ENCODE measurements around the gene LYZL6. TPM values are rescaled to one million over a fixed set of nuclear protein-coding genes. Genes with fewer than 3 reads are reported as not detected.

The LYZL6 gene
- total RNA-seq, 1 donor from 2014 or later: not detected

GRCh38 chr17:35914354-35914753, 29.2 kb downstream of the LYZL6 start:
- no peaks in the 10 kb centered on the region for H3K4me1 Mint-ChIP-seq (ENCODE audit: low read depth)
- no peak for DNase-seq (ENCODE audit: low spot score, unreplicated experiment)
- no peak overlapping the region for H3K27ac Mint-ChIP-seq
- H3K9me3 Mint-ChIP-seq (ENCODE audit: low read depth): peaks cover 8% of the 10 kb centered on the region
- H3K36me3 Mint-ChIP-seq (ENCODE audit: insufficient read depth): peaks cover 2% of the 10 kb centered on the region
- no peak for TF ChIP-seq CTCF (IDR thresholded peaks at IDR 0.05; ENCODE audit: unreplicated experiment)
- no peak overlapping the region for H3K4me3 Mint-ChIP-seq (ENCODE audit: low read depth)
- no peaks in the 10 kb centered on the region for H3K27me3 Mint-ChIP-seq

GRCh38 chr17:35913609-35914008, 29.9 kb downstream of the LYZL6 start:
- no peak for TF ChIP-seq CTCF (IDR thresholded peaks at IDR 0.05; ENCODE audit: unreplicated experiment)
- H3K4me3 Mint-ChIP-seq (ENCODE audit: low read depth): no peak overlapping the region
- no peaks in the 10 kb centered on the region for H3K4me1 Mint-ChIP-seq (ENCODE audit: low read depth)
- no peaks in the 10 kb centered on the region for H3K27me3 Mint-ChIP-seq
- H3K27ac Mint-ChIP-seq: no peak overlapping the region
- no peak for DNase-seq (ENCODE audit: low spot score, unreplicated experiment)
- peaks cover 2% of the 10 kb centered on the region for H3K36me3 Mint-ChIP-seq (ENCODE audit: insufficient read depth)
- H3K9me3 Mint-ChIP-seq (ENCODE audit: low read depth): peaks cover 8% of the 10 kb centered on the region

GRCh38 chr17:35912942-35913341, 30.6 kb downstream of the LYZL6 start:
- Mint-ChIP-seq H3K27me3 (peaks cover 2% of the 10 kb centered on the region), H3K9me3 (ENCODE audit: low read depth) (peaks cover 8% of the 10 kb centered on the region), H3K4me1 (ENCODE audit: low read depth) (no peaks in the 10 kb centered on the region), H3K36me3 (ENCODE audit: insufficient read depth) (peaks cover 2% of the 10 kb centered on the region), H3K27ac (no peak overlapping the region), H3K4me3 (ENCODE audit: low read depth) (no peak overlapping the region)
- DNase-seq (ENCODE audit: low spot score, unreplicated experiment): no peak
- no peak for TF ChIP-seq CTCF (IDR thresholded peaks at IDR 0.05; ENCODE audit: unreplicated experiment)

GRCh38 chr17:35912339-35912912, 31.1 kb downstream of the LYZL6 start:
- Mint-ChIP-seq H3K4me1 (ENCODE audit: low read depth) (no peaks in the 10 kb centered on the region), H3K27me3 (peaks cover 3% of the 10 kb centered on the region), H3K36me3 (ENCODE audit: insufficient read depth) (no peaks in the 10 kb centered on the region), H3K9me3 (ENCODE audit: low read depth) (peaks cover 8% of the 10 kb centered on the region), H3K27ac (no peak overlapping the region), H3K4me3 (ENCODE audit: low read depth) (no peak overlapping the region)
- TF ChIP-seq CTCF (IDR thresholded peaks at IDR 0.05; ENCODE audit: unreplicated experiment): no peak
- DNase-seq (ENCODE audit: low spot score, unreplicated experiment): no peak

- H3K27ac Mint-ChIP-seq: no peak overlapping the region
- no peak overlapping the region for H3K4me3 Mint-ChIP-seq (ENCODE audit: low read depth)
- no peak for DNase-seq (ENCODE audit: low spot score, unreplicated experiment)
- H3K36me3 Mint-ChIP-seq (ENCODE audit: insufficient read depth): no peaks in the 10 kb centered on the region
- H3K4me1 Mint-ChIP-seq (ENCODE audit: low read depth): no peaks in the 10 kb centered on the region
- peaks cover 3% of the 10 kb centered on the region for H3K9me3 Mint-ChIP-seq (ENCODE audit: low read depth)
- H3K27me3 Mint-ChIP-seq: peaks cover 3% of the 10 kb centered on the region
- no peak for TF ChIP-seq CTCF (IDR thresholded peaks at IDR 0.05; ENCODE audit: unreplicated experiment)
Observed at GRCh38 chr17:35909408-35909807, 34.1 kb downstream of the LYZL6 start.

Measured in progenitor cell of endocrine pancreas (in vitro differentiated cells).